Medulla oblongata (tissue), 1 donor: ENCODE results near the gene NEURL2.
"Not testable (repeated sequence)": the region's sequence is repeated elsewhere in the genome, so short reads cannot be mapped to it uniquely, and the experiment has no call there.

Source experiments
- DNase-seq: peaks from one replicate; pipeline ENCODE4 v3.0.0-alpha.2; 2015; ENCODE audit errors: extremely low spot score

Gene NEURL2

GRCh38 chr20:45890985-45891983 is at the start of gene NEURL2, which contains the start of gene CTSA:
Gene NEURL2, minus strand, starts transcription at chr20:45891208. Its CDS starts 217 bp downstream, at chr20:45890991.
Gene CTSA, plus strand, starts transcription at chr20:45891335. Its CDS starts 234 bp downstream, at chr20:45891569.
- DNase-seq, result peak; percentile 94

GRCh38 chr20:45940469-45940868 is 49.5 kb upstream of the NEURL2 start:
- no peak for DNase-seq

DNA sequence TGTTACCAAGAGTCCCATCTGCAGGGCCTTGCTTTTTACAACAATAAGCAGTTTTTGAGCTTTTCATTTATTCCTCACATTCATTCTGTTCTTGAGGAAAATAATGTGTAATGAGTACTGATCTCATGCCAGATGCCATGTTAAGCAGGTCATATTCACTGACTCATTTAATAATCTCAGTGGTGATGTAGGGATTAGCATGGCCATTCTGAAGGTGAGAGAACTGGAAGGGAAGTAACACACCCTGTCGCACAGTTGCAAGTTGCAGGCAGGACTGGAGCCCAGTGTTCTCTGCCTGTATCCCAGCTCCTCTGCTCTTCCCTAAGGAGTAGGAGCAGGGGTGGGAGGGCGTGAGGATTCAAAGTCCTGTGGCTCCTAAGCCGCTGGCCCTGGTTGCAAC is 49.0 kb upstream of the NEURL2 start:
- no peak for DNase-seq

DNA sequence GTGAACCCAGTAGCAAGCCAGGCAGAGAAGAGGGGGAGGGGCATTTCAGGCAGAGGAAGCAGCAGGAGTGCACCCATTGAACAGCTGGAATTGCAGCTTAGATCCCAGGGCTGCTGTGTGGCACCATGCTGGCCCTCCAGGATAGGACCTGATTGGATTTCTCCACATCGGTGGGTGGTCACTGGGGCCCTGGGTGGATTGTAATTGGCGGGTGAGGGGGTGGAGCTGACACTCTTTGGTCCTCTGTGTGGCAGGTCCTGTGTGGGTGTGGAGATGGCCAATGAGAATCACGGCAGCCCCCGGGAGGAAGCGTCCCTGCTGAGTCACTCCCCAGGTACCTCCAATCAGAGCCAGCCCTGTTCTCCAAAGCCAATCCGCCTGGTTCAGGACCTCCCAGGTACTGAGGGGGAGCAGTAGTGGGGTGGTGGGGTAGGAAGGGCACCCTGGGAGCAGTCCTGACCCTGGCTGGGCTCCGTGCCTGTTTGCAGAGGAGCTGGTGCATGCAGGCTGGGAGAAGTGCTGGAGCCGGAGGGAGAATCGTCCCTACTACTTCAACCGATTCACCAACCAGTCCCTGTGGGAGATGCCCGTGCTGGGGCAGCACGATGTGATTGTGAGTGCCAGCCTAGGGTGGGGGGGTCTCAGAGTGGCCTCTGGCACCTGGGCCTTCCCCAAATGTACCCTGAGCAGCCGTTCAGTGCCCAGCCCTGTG is 47.9 kb upstream of the NEURL2 start:
- no peak for DNase-seq

GRCh38 chr20:45937765-45938164 is 46.8 kb upstream of the NEURL2 start:
- DNase-seq, result no peak

GRCh38 chr20:45935416-45936046 is 44.5 kb upstream of the NEURL2 start:
- DNase-seq, result peak; percentile 36

GRCh38 chr20:45934586-45935415 is 43.8 kb upstream of the NEURL2 start, which contains the start of gene PCIF1:
Gene PCIF1, plus strand, starts transcription at chr20:45934683. Its CDS starts 4,317 bp downstream, at chr20:45939000.
- peak; percentile 99 for DNase-seq

GRCh38 chr20:45934046-45934585 is 43.1 kb upstream of the NEURL2 start:
- peak; percentile 65 for DNase-seq

DNA sequence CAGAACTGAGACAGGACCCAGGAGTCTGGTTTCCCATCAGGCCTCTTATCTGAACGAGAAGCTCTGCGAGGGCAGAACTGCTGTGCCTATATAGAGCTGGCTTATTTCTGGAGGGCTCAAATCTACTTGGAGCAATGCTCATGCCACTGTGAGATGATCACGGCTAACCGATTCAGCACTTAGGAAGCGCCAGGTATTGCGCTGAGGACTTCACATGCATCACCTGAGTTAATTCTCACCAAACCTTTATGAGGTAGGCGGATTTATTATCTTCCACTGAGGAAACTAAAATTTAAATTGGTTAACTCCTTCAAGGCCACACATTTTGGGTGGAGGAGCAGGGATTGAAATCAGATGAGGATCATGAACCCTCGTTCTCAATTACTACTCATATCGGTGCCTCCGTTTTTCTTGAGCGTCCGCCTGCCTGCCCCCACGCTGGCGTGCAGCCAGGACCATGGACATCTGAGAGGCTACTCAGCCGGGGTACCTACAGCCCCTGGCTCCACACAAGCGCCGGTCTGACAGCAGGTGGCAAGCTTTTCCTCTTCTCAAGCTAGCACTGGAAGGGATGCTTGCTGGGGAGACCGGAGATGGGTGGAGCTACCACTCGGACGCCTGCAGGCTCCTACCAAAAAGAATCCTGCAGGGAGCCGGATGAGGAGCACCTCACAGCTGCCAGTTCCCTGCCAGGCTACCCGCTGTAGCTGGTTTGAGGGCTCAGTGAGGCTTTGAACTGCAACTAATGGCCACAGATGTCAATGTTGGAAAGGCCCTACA is 42.4 kb upstream of the NEURL2 start:
- peak; percentile 66 for DNase-seq

DNA sequence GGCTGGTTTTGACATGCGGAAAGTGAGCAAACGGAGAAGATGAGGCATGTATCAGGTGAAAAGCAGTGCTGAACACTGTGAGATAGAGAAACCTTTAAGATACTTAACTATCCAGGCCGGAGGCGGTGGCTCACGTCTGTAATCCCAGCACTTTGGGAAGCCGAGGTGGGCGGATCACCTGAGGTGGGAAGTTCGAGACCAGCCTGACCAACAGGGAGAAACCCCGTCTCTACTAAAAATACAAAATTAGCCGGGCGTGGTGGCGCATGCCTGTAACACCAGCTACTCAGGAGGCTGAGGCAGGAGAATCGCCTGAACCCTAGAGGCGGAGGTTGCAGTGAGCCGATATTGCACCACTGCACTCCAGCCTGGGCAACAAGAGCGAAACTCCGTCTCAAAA is 40.7 kb upstream of the NEURL2 start:
- DNase-seq, result not testable (repeated sequence)

GRCh38 chr20:45927071-45927878 is 36.3 kb upstream of the NEURL2 start:
- DNase-seq, result no peak

GRCh38 chr20:45926731-45927070 is 35.7 kb upstream of the NEURL2 start:
- no peak for DNase-seq

DNA sequence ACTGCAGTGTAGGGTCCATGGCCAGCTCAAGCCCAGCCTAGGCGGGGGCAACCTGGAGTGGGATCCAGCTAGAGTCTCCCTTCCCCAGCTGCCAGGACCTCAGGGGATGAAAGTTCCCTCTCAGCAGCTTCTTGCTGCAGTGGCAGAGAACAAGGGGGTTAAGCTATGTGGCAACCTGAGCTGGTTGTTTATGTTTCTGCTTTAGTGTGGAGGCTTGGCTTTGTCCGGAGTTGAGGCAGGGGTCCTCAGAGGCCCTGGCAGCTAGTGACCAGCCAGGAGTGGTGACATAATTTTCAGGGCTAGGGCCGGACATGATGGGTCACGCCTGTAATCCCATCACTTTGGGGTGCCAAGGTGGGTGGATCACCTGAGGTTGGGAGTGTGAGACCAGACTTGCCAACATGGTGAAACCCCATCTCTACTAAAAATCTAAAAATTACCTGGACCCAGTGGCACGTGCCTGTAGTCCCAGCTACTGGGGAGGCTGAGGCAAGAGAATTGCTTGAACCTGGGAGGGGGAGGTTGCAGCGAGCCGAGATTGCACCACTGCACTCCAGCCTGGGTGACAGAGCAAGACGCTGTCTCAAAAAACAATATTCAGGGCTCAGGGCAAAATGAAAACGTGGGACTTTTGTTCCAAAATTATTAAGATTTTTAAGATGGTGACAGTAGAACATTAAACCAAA is 35.0 kb upstream of the NEURL2 start:
- no peak for DNase-seq

DNA sequence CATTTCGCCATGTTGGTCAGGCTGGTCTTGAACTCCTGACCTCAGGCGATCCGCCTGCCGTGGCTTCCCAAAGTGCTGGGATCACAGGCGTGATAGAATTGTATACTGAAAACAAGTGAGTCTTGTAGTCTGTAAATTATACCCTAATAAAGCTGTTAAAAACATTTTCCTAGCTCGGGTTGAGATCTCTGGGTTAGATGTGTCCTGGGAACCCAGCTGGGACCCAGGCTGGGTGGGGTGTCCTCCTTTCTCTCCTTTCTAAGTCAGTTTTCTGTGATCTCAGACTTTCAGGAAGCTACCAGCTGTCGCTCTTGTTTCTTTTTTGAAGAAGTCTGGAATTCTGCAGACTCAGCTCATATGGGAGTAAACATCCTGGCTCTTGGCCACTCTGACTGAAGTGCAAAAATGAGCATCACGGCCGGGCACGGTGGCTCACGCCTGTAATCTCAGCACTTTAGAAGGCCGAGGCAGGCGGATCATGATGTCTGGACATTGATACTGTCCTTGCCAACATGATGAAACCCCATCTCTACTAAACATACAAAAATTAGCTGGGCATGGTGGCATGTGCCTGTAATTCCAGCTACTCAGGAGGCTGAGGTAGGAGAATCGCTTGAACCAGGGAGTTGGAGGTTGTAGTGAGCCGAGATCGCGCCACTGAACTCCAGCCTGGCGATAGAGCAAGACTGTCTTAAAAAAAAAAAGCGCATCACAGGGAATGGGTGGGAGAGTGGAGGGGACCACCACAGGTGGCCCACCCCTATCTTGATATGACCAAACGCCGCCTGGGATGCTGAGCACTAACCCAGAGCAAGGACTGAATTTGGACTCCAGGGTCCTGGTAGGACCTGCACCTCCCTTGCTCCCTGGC is 33.6 kb upstream of the NEURL2 start:
- peak; percentile 80 for DNase-seq

DNA sequence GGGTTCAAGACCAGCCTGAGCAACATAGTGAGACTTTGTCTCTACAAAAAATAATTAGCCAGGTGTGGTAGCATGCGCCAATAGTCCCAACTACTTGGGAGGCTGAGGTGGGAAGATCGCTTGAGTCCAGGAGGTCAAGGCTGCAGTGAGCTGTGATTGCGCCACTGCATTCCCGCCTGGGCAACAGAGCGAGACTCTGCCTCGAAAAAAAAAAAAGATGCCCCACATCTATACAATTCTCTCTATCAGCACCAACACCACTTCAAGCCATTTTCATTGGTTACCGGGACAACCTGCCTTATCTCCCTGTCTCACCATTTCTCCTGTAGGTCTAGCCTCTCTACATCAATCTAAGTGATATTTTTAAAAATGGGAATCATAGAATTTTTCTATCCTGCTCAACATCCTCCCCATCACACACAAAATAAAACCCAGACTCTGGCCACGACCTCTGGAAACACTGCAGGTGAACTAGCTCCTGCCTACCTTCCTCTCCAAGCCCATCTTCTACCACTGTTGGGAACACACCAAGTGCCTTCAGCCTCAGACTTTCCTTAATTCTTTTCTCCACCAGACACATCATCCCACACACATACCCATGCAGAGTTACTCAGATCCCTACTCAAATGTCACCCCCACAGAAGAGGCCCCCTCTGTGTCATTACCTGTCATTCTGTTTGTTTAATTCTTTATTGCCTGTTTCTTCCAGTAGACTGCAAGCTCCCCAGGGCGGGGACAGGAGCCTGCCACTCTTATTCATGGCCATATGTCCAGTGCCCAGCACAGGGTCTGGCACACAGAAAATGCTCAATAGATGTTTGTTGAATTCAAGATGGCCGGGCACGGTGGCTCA is 30.6 kb upstream of the NEURL2 start:
- DNase-seq, result no peak

GRCh38 chr20:45920462-45921336 is 29.7 kb upstream of the NEURL2 start:
- no peak for DNase-seq
